A673 (cell line): Measurements from ENCODE around the gene NXPH2. TPM values are rescaled to one million over a fixed set of nuclear protein-coding genes. Genes with fewer than 3 reads are reported as not detected.

Experiments used
- BruUV-seq: library from RNA; stranded (reverse); fragments of 400-500 nt; replicated peaks from 2 replicates; lab custom pipeline; 2021; lab: Mats Ljungman, UMichigan
- CTCF ChIA-PET: fragments of 300-600 bp; sonication (Branson Sonifier 250); formaldehyde crosslinking; loops from one replicate; lab custom pipeline; 2022; ENCODE audit warnings: antibody characterized with exemption; lab: Charles Lee
- POLR2A ChIA-PET: fragments of 300-600 bp; sonication (Branson Sonifier 250); formaldehyde crosslinking; loops from one replicate; lab custom pipeline; 2022; ENCODE audit warnings: antibody characterized with exemption; ENCODE audit not compliant: low non-redundant PET; lab: Charles Lee
- DNase-seq: peaks from one replicate; pipeline ENCODE4 v3.0.0-alpha.2; 2015; ENCODE audit warnings: low spot score
- H3K27ac ChIP-seq: fragments of 200-600 bp; sonication (generic); 2 replicates; pipeline ENCODE4 v1.5.1; 2016; ENCODE audit warnings: mixed run types, low read depth, mild to moderate bottlenecking, mixed read lengths, antibody characterized with exemption, low read length; ENCODE audit not compliant: poor library complexity, severe bottlenecking
- H3K27me3 ChIP-seq: fragments of 200-600 bp; sonication (generic); replicated peaks from 2 replicates; pipeline ENCODE4 v1.6.1; 2017; ENCODE audit warnings: mixed run types, low read depth, mild to moderate bottlenecking, mixed read lengths, antibody characterized with exemption, low read length; ENCODE audit not compliant: insufficient read depth, poor library complexity
- H3K36me3 ChIP-seq: fragments of 200-600 bp; sonication (generic); 2 replicates; pipeline ENCODE4 v1.6.1; 2016; ENCODE audit warnings: mixed run types, mild to moderate bottlenecking, mixed read lengths, antibody characterized with exemption, low read length; ENCODE audit not compliant: insufficient read depth, poor library complexity, severe bottlenecking
- H3K4me1 ChIP-seq: fragments of 200-600 bp; sonication (generic); 2 replicates; pipeline ENCODE4 v1.6.1; 2017; ENCODE audit warnings: mixed run types, mild to moderate bottlenecking, mixed read lengths, antibody characterized with exemption, low read length; ENCODE audit not compliant: insufficient read depth, poor library complexity, severe bottlenecking
- H3K4me3 ChIP-seq: fragments of 200-600 bp; sonication (generic); 2 replicates; pipeline ENCODE4 v1.5.1; 2016; ENCODE audit warnings: low read depth, mixed run types, mild to moderate bottlenecking, mixed read lengths, low read length; ENCODE audit not compliant: poor library complexity, severe bottlenecking
- H3K9me3 ChIP-seq: fragments of 200-600 bp; sonication (generic); 2 replicates; pipeline ENCODE4 v1.6.1; 2016; ENCODE audit warnings: mixed run types, low read depth, mild to moderate bottlenecking, mixed read lengths, antibody characterized with exemption, low read length; ENCODE audit not compliant: poor library complexity, severe bottlenecking
- CTCF ChIP-seq: fragments of 300-800, 200-600 bp; sonication (generic); conservative IDR thresholded peaks from 2 replicates; pipeline ENCODE4 v1.5.1; 2017; ENCODE audit warnings: low read depth, mild to moderate bottlenecking, antibody characterized with exemption, low read length, moderate library complexity, mixed read lengths
- EZH2 ChIP-seq: fragments of 200-600 bp; sonication (generic); IDR thresholded peaks from 2 replicates; pipeline ENCODE4 v1.6.1; 2017; ENCODE audit warnings: borderline replicate concordance, low read depth, mild to moderate bottlenecking, mixed read lengths, antibody characterized with exemption, low read length; ENCODE audit not compliant: poor library complexity, severe bottlenecking
- intact Hi-C: fragments of 100-400 bp; cut with micrococcal nuclease; formaldehyde crosslinking; loops from one replicate; pipeline ENCODE4 v1.10.0; 2022; ENCODE audit not compliant: unreplicated experiment
- total RNA-seq: library from RNA; stranded (reverse); gene quantifications from 2 replicates; pipeline ENCODE4 v1.2.3, GENCODE V29; 2021

The NXPH2 gene
- total RNA-seq, 1 experiment from 2014 or later: 5.4 TPM

DNA sequence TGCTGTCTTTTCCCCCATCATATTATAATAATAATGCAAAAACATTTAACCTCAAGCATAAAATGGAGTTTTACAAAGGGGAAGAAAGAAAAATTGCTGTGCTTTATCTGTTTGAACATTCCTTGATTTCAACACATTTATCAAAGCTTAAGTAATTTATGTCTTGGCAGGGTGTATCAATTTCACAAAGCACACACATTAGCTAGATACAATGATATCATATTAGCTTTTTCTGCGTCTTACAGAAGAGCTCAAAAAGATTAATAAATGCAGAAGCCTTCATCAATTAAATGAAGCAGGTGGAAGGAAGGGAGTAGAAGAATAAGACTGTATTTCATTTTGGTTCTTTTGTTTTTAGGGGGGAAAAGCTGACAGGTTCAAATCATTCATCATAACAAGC lies 103.0 kb downstream of the NXPH2 start:
- no TSS peak for BruUV-seq
- TF ChIP-seq CTCF (no peak), EZH2 (no peak)
- Histone ChIP-seq H3K27ac (no peak overlapping the region), H3K27me3 (no peaks in the 10 kb centered on the region), H3K9me3 (no peaks in the 10 kb centered on the region), H3K4me3 (no peak overlapping the region), H3K4me1 (no peaks in the 10 kb centered on the region), H3K36me3 (no peaks in the 10 kb centered on the region)
- ChIA-PET POLR2A (no interaction called here), CTCF (no interaction called here)
- DNase-seq: no peak
- intact Hi-C loops: no loop called here

- TF ChIP-seq EZH2 (no peak), CTCF (no peak)
- Histone ChIP-seq H3K4me1 (no peaks in the 10 kb centered on the region), H3K4me3 (no peak overlapping the region), H3K27me3 (no peaks in the 10 kb centered on the region), H3K27ac (no peak overlapping the region), H3K9me3 (no peaks in the 10 kb centered on the region), H3K36me3 (no peaks in the 10 kb centered on the region)
- no TSS peak for BruUV-seq
- intact Hi-C loops: no loop called here
- ChIA-PET CTCF (no interaction called here), POLR2A (no interaction called here)
- DNase-seq: no peak
Measured at GRCh38 chr2:138676619-138677021, 103.6 kb downstream of the NXPH2 start.

DNA sequence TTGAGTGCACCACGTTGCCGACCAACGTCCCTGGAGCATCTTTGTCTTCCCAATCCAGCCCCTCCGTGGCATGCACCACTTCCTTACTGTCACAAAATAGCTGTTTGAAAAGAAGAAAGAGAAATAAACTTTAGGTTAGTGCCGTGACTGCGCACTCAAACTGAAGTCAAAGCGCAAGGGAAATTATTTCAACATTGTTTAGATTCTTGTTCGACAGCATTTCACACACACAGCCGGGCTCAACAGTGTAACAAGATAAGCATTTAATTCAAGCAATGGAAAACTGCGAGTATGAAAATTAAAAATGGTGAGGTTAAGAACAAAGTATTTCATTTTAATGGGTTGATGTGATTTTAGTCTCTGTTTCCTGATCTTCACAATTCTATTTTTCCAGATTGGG lies 108.6 kb downstream of the NXPH2 start:
- CTCF ChIA-PET: no interaction called here
- no TSS peak for BruUV-seq

More for the DNA sequence above, 108.6 kb downstream of the NXPH2 start:
- H3K36me3 ChIP-seq: no peaks in the 10 kb centered on the region
- H3K27ac ChIP-seq: no peak overlapping the region
- intact Hi-C loops: no loop called here
- DNase-seq: no peak
- POLR2A ChIA-PET: no interaction called here
- H3K4me3 ChIP-seq: no peak overlapping the region
- H3K27me3 ChIP-seq: no peaks in the 10 kb centered on the region
- TF ChIP-seq CTCF (no peak), EZH2 (no peak)
- H3K9me3 ChIP-seq: no peaks in the 10 kb centered on the region
- H3K4me1 ChIP-seq: no peaks in the 10 kb centered on the region
